GM23338 (cell line): ENCODE measurements around the gene TMEM88. TPM values are rescaled to one million over a fixed set of nuclear protein-coding genes. Genes with fewer than 3 reads are reported as not detected.

Source experiments
- ATAC-seq: fragments of 200-7000 bp; cut with Tn5 transposase; 3 replicates; pipeline ENCODE4 v1.9.1; 2020
- DNase-seq: peaks from one replicate; pipeline ENCODE4 v3.0.0-alpha.2; 2015; ENCODE audit warnings: low spot score
- H2AFZ ChIP-seq: fragments of 200-600 bp; sonication (generic); 2 replicates; pipeline ENCODE4 v1.8.0; 2016; ENCODE audit warnings: antibody characterized with exemption, mild to moderate bottlenecking, moderate library complexity
- H3F3A ChIP-seq: fragments of 200-600 bp; sonication (generic); replicated peaks from 2 replicates; pipeline ENCODE4 v1.8.0; 2017; ENCODE audit warnings: antibody characterized with exemption, mixed run types, low read depth
- H3K27ac ChIP-seq: fragments of 200-600 bp; sonication (generic); 2 replicates; pipeline ENCODE4 v1.6.1; 2016; ENCODE audit warnings: low read depth
- H3K27me3 ChIP-seq: fragments of 200-600 bp; sonication (generic); 2 replicates; pipeline ENCODE4 v1.8.0; 2016; ENCODE audit warnings: mild to moderate bottlenecking, mixed run types, moderate library complexity; ENCODE audit not compliant: insufficient read depth
- H3K36me3 ChIP-seq: fragments of 200-600 bp; sonication (generic); 2 replicates; pipeline ENCODE4 v1.8.0; 2016; ENCODE audit warnings: mild to moderate bottlenecking; ENCODE audit not compliant: insufficient read depth
- H3K4me1 ChIP-seq: fragments of 200-600 bp; sonication (generic); 2 replicates; pipeline ENCODE4 v1.8.0; 2016; ENCODE audit warnings: mild to moderate bottlenecking, moderate library complexity; ENCODE audit not compliant: insufficient read depth
- H3K4me2 ChIP-seq: fragments of 200-600 bp; sonication (generic); 2 replicates; pipeline ENCODE4 v1.7.1; 2017; ENCODE audit warnings: mixed run types
- H3K4me3 ChIP-seq: fragments of 200-600 bp; sonication (generic); 2 replicates; pipeline ENCODE4 v1.6.1; 2016; ENCODE audit warnings: mixed run types
- H3K79me2 ChIP-seq: fragments of 200-600 bp; sonication (generic); replicated peaks from 2 replicates; pipeline ENCODE4 v1.8.0; 2017; ENCODE audit warnings: mild to moderate bottlenecking; ENCODE audit not compliant: insufficient read depth
- H3K9me2 ChIP-seq: fragments of 200-600 bp; sonication (generic); 2 replicates; pipeline ENCODE4 v1.8.0; 2017; ENCODE audit not compliant: insufficient read depth
- H4K20me1 ChIP-seq: fragments of 200-600 bp; sonication (generic); replicated peaks from 2 replicates; pipeline ENCODE4 v1.8.0; 2017; ENCODE audit warnings: mild to moderate bottlenecking; ENCODE audit not compliant: insufficient read depth
- H3K27ac Mint-ChIP-seq: 2 replicates; pipeline ENCODE4 v1.8.0; 2020; ENCODE audit warnings: inconsistent platforms, mild to moderate bottlenecking, moderate library complexity, mixed read lengths
- H3K27me3 Mint-ChIP-seq: 3 replicates; pipeline ENCODE4 v1.8.0; 2022; ENCODE audit warnings: low read depth, mild to moderate bottlenecking, moderate library complexity, mixed read lengths, inconsistent platforms; ENCODE audit not compliant: insufficient read depth, poor library complexity
- H3K36me3 Mint-ChIP-seq: 3 replicates; pipeline ENCODE4 v1.8.0; 2021; ENCODE audit warnings: low read depth, mild to moderate bottlenecking, inconsistent platforms, moderate library complexity, mixed read lengths
- H3K4me1 Mint-ChIP-seq: 3 replicates; pipeline ENCODE4 v1.8.0; 2020; ENCODE audit warnings: mild to moderate bottlenecking, inconsistent platforms, mixed read lengths
- H3K4me3 Mint-ChIP-seq: 3 replicates; pipeline ENCODE4 v1.8.0; 2021; ENCODE audit warnings: moderate library complexity, mild to moderate bottlenecking, inconsistent platforms, mixed read lengths
- H3K9me3 Mint-ChIP-seq: 3 replicates; pipeline ENCODE4 v1.8.0; 2020; ENCODE audit warnings: moderate library complexity, mild to moderate bottlenecking, inconsistent platforms, mixed read lengths
- CREB1 ChIP-seq: fragments of 250-450 bp; sonication (Bioruptor Pico); IDR thresholded peaks from 2 replicates; pipeline ENCODE4 v1.5.0; 2020; ENCODE audit warnings: low read depth, mild to moderate bottlenecking, moderate library complexity
- CTCF ChIP-seq, 2 experiments: fragments of 200-600 bp in 1 of 2; sonication (generic) in 1 of 2; conservative IDR thresholded peaks; 2 replicates each; pipeline versions ENCODE4 v1.5.1 to v1.6.1; 2016 to 2017; ENCODE audit warnings: antibody characterized with exemption in 2 of 2, low read depth in 2 of 2, mild to moderate bottlenecking in 2 of 2, moderate library complexity in 1 of 2
- ETS1 ChIP-seq: IDR thresholded peaks from 2 replicates; pipeline ENCODE4 v1.6.1; 2016; ENCODE audit warnings: antibody characterized with exemption
- EZH2 ChIP-seq: fragments of 200-600 bp; sonication (generic); IDR thresholded peaks from one replicate; pipeline ENCODE4 v1.8.0; 2017; ENCODE audit warnings: antibody characterized with exemption, mild to moderate bottlenecking, low read depth; ENCODE audit not compliant: unreplicated experiment
- EZH2phosphoT487 ChIP-seq: fragments of 200-600 bp; sonication (generic); IDR thresholded peaks from one replicate; pipeline ENCODE4 v1.8.1; 2018; ENCODE audit warnings: antibody characterized with exemption; ENCODE audit not compliant: unreplicated experiment
- JUNB ChIP-seq: IDR thresholded peaks from one replicate; pipeline ENCODE4 v1.6.1; 2016; ENCODE audit warnings: antibody characterized with exemption; ENCODE audit not compliant: unreplicated experiment
- NANOG ChIP-seq: IDR thresholded peaks from 2 replicates; pipeline ENCODE4 v1.6.1; 2016; ENCODE audit warnings: antibody characterized with exemption, borderline replicate concordance
- POLR2AphosphoS5 ChIP-seq: IDR thresholded peaks from 2 replicates; pipeline ENCODE4 v1.6.1; 2016; ENCODE audit warnings: antibody characterized with exemption, low read depth
- STAT1 ChIP-seq: IDR thresholded peaks from one replicate; pipeline ENCODE4 v1.6.1; 2016; ENCODE audit warnings: antibody characterized with exemption; ENCODE audit not compliant: unreplicated experiment
- ZNF114 ChIP-seq: fragments of 250-450 bp; sonication (Bioruptor Pico); IDR thresholded peaks from 2 replicates; pipeline ENCODE4 v1.5.0; 2020; ENCODE audit warnings: mild to moderate bottlenecking, moderate library complexity
- ZNF331 ChIP-seq: fragments of 250-450 bp; sonication (Bioruptor Pico); IDR thresholded peaks from 2 replicates; pipeline ENCODE4 v1.5.0; 2020; ENCODE audit warnings: low read depth, mild to moderate bottlenecking, moderate library complexity
- ZNF462 ChIP-seq: fragments of 250-450 bp; sonication (Bioruptor Pico); IDR thresholded peaks from 2 replicates; pipeline ENCODE4 v1.5.0; 2020; ENCODE audit warnings: mild to moderate bottlenecking, moderate library complexity
- polyA plus RNA-seq: library from polyadenylated mRNA; unstranded; fragments of >200 nt; fragmentation: Nextera tagmentation; extraction: Ambion mirVana; gene quantifications from 2 replicates; pipeline ENCODE4 v1.2.1, GENCODE V29; 2016
- total RNA-seq: library from RNA; depleted of rRNA; stranded (reverse); fragments of >200 nt; shearing (Covaris generic); gene quantifications from 2 replicates; pipeline ENCODE4 v1.2.3, GENCODE V29; 2014

The TMEM88 gene
- total and polyA plus RNA-seq, 2 experiments from 2014 or later, result 0.58 to 0.97 TPM

GRCh38 chr17:7864995-7865650 lies 10.3 kb downstream of the TMEM88 start:
- Histone ChIP-seq H3K4me3 (no peak overlapping the region), H3K27ac (no peak overlapping the region), H3K4me2 (no peak overlapping the region), H3K27me3 (no peaks in the 10 kb centered on the region), H3K36me3 (no peaks in the 10 kb centered on the region), H3K79me2 (no peaks in the 10 kb centered on the region), H3K9me2 (no peaks in the 10 kb centered on the region), H4K20me1 (peaks cover 2% of the 10 kb centered on the region), H3F3A (no peaks in the 10 kb centered on the region), H2AFZ (no peak overlapping the region), H3K4me1 (peaks cover 3% of the 10 kb centered on the region; the same call in 1 of the 2 replicates)
- Mint-ChIP-seq H3K4me1 (peaks cover 3% of the 10 kb centered on the region), H3K27ac (no peak overlapping the region), H3K9me3 (no peaks in the 10 kb centered on the region), H3K36me3 (peaks cover 9% of the 10 kb centered on the region), H3K4me3 (no peak overlapping the region), H3K27me3 (no peaks in the 10 kb centered on the region)
- DNase-seq (no peak), ATAC-seq (no peak)
- no peak for TF ChIP-seq NANOG
- TF ChIP-seq ZNF331 (CRISPR knock-in tag), result peak; percentile 41; the same call in 1 of the 2 replicates

- H3K36me3 Mint-ChIP-seq, result peaks cover 9% of the 10 kb centered on the region
- H3K9me2 ChIP-seq, result no peaks in the 10 kb centered on the region
- ATAC-seq, result no peak
- no peak overlapping the region; the same call in 2 of the 3 replicates for H3K4me3 Mint-ChIP-seq
- no peak overlapping the region for H2AFZ ChIP-seq
- H3F3A ChIP-seq, result no peaks in the 10 kb centered on the region
- H3K79me2 ChIP-seq, result no peaks in the 10 kb centered on the region
- H3K27me3 ChIP-seq, result no peaks in the 10 kb centered on the region
- no peak overlapping the region for H3K4me2 ChIP-seq
- H3K9me3 Mint-ChIP-seq, result no peaks in the 10 kb centered on the region
- no peaks in the 10 kb centered on the region for H3K27me3 Mint-ChIP-seq
- no peak for DNase-seq
- H4K20me1 ChIP-seq, result no peaks in the 10 kb centered on the region; the same call in 1 of the 2 replicates
- H3K27ac ChIP-seq, result no peak overlapping the region
- peaks cover under 1% of the 10 kb centered on the region; the same call in 1 of the 2 replicates for H3K4me1 ChIP-seq
- no peak overlapping the region for H3K4me3 ChIP-seq
- no peaks in the 10 kb centered on the region for H3K36me3 ChIP-seq
- H3K4me1 Mint-ChIP-seq, result peaks cover under 1% of the 10 kb centered on the region
- H3K27ac Mint-ChIP-seq, result no peak overlapping the region; the same call in 1 of the 2 replicates
- TF ChIP-seq EZH2phosphoT487, result no peak
- TF ChIP-seq NANOG, result no peak
- no peak for TF ChIP-seq CREB1 (CRISPR knock-in tag)
- TF ChIP-seq ZNF331 (CRISPR knock-in tag), result no peak
- TF ChIP-seq POLR2AphosphoS5, result no peak
- TF ChIP-seq ZNF462 (CRISPR knock-in tag), result no peak
- TF ChIP-seq ZNF114 (CRISPR knock-in tag), result no peak
- TF ChIP-seq STAT1, result no peak
- TF ChIP-seq JUNB, result no peak
- no peak for TF ChIP-seq CTCF (conservative IDR thresholded peaks at IDR 0.05; ENCODE audit: low read depth in 2 of 2)
- no peak for TF ChIP-seq ETS1
- TF ChIP-seq EZH2, result no peak
Measured at GRCh38 chr17:7867881-7868329, 13.0 kb downstream of the TMEM88 start.
